NCI-H1436 treated with DMSO at 0.1 percent for 48 hours (cell line): Measurements from ENCODE around the gene WNT6.
"Not testable (repeated sequence)": the region's sequence is repeated elsewhere in the genome, so short reads cannot be mapped to it uniquely, and the experiment has no call there.

Experiments used
- DNase-seq: peaks from one replicate; lab custom pipeline; 2025; lab: John Stamatoyannopoulos, UW

Gene WNT6

DNA sequence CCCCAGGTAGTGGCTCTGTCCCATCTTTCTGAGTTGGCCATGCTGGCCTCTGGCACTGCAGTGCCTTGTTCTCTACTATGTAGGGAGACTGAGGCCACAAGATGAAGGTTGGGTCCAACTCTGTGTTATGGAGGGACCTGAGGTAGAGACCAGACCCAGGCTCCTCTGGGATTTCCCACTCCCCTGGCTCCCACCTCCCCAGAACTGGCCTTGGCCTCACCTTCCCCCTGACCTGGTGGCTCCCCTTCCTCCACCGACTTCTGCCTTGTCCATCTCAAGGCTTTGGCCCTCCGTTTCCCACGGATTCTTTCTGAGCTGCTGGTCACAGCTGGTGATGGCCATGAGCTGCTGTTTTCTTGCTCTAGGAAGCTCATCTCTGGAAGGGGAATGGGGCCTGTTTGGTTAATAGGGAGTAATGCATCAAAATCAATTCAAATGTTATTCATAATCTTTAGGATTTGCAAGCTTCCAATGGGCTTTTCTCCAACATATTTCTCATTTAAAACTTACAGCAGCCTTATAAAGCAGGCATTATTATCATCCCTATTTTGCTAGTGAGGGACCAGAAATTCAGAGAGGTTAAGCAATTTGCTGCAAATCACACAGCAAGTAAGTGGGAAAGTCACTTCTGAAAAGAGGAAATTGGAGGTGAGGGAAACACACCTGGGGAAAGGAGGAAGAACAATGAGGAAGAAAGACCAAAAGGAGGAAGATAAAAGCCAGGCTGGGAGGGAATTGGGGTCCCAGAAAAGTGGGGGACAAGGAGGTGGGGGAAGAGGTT is 28.9 kb upstream of the WNT6 start:
- DNase-seq = no peak

GRCh38 chr2:218831378-218831990 is 28.1 kb upstream of the WNT6 start, which contains the start of gene PRKAG3:
Gene PRKAG3 (minus strand): TSS chr2:218831803.
- no peak for DNase-seq

DNA sequence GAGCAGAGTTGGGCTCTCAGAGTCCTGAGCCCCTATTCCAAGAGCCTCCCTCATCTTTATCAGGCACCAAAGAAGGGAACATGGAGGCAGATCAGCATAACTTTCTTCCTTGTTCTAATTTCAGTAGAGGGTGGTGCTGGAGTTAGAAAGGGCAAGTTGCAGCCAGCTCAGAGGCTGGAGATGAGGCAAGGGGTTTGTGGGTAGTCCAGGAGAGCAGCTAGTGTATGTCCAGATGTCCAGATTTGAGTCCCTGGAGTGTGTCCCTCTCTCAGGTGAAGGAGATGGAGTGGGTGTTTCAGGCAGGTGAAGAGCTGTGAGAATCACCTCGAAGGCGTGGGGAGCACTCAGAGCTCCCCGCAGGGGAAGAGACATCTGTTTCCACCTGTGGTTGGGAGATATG is 27.5 kb upstream of the WNT6 start:
- DNase-seq = no peak

GRCh38 chr2:218832520-218832919 is 27.1 kb upstream of the WNT6 start:
- no peak for DNase-seq

- DNase-seq = no peak
Measured at GRCh38 chr2:218833023-218833609, 26.5 kb upstream of the WNT6 start.

- DNase-seq = no peak
Measured at GRCh38 chr2:218834685-218835084, 24.9 kb upstream of the WNT6 start.

GRCh38 chr2:218837495-218837894 is 22.1 kb upstream of the WNT6 start:
- no peak for DNase-seq

DNA sequence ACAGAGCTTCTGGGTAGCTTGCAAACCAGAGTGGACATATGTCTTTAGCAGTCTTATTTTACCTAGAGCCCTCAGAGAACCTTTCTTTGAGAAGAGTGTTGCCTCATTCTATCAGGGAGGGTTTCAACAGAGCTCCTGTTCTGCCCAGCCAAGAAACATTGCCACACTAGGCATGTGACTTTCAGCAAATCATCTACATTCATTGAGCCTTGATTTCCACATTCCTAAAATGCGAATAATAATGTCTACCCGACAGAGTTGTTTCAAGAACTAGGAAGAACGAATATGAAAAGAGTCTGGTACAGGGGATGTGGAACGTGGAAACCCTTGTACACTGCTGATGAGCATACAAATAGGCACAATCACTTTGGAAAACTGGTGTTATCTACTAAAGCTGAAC is 20.2 kb upstream of the WNT6 start:
- no peak for DNase-seq

DNA sequence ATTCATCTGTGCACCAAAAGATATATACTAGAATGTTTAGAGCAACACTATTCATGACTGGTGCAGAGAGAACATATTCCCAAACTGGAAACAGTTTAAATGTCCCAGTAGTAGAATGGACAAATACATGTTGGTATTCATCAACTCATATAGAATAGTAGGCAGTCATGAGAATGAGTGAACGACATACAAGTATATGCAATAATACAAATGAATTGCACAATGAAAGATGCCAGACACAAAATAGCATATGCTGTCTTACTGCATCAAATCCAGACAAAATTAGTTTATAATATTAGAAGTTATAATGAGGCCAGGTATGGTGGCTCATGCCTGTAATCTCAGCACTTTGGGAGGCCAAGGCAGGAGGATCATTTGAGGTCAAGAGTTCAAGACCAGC is 19.7 kb upstream of the WNT6 start:
- no peak for DNase-seq

GRCh38 chr2:218844334-218844733 is 15.3 kb upstream of the WNT6 start:
- DNase-seq = not testable (repeated sequence)

DNA sequence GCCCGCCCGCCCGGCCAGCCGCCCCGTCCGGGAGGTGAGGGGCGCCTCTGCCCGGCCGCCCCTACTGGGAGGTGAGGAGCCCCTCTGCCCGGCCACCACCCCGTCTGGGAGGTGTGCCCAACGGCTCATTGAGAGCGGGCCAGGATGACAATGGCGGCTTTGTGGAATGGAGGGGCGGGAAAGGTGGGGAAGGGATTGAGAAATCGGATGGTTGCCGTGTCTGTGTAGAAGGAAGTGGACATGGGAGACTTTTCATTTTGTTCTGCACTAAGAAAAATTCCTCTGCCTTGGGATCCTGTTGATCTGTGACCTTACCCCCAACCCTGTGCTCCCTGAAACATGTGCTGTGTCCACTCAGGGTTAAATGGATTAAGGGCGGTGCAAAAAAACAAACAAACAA is 12.6 kb upstream of the WNT6 start:
- DNase-seq = not testable (repeated sequence)

- no peak for DNase-seq
Measured at GRCh38 chr2:218849721-218850120, 9.9 kb upstream of the WNT6 start.

DNA sequence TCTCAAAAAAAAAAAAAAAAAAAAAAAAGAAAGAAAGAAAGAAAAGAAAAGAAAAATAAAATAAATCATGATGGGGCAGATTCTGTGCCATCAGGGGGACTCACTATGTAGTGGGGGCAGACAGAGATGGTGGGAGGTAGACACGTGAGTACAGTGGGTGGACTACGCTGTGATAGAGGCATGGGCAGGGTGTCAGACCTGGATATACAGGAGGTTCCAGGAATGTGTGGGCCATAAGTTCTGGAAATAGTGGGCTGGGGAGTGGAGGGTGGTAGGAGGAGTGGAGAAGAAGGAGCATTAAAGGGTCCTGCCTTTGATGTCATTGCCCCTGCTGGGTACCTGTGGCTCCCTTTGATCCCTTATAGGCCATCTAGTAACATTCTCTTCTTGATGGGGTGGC is 8.8 kb upstream of the WNT6 start:
- no peak for DNase-seq

GRCh38 chr2:218851286-218851685 is 8.3 kb upstream of the WNT6 start:
- DNase-seq = no peak

DNA sequence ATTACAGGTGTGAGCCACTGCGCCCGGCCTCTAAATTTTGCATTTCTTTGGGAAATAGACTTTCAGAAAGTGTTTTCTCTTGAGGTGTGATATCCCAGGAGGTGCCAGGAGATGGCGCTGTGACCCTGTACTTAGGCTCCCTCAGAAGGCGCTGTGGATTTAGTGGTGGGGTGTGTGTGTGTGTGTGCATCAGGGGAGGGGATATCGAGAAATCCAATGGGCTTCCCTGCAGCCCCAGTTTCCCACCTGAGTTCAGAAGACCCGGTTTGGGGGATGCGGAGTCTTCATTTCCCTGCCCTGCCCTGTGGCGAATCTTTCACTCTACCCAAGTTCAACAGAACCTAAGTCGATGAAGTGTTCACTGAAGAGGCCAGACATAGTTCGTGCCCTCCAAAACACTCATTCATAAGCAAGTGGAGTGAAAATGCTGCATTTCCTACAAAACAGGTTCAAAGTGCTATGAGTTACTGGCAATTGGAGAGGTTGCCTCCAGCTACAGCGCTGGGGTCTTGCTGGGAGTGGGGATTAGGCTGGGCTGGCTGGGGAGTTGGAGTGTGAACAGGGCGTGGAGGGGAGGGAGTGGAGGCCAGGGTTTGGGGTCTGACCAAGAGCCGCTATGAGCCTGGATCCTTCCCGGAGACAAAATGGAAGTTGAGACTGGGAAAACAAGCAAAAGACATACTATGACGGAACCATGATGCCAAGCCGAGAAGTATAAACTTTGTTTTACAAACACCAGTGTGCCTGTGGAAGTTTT is 6.5 kb upstream of the WNT6 start:
- no peak for DNase-seq

DNA sequence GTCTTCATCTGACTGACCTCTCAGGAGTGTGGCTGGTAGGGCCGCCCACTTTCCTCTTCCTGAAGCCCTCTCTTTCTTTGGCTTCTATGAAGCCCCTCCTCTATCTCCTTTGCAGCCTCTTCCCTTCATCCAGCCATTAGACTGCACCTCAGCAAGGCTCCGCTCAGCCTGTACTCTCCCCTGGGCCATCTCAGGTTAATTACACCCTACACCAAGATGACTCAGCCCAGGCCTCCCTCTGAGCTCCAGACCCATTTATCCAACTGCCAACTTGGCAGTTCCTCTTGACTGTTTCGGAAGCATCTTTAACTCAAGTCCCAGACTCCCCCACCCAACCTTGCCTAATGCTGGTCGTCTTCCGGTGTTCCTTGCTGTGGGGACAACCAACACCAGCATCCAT is 5.8 kb upstream of the WNT6 start:
- DNase-seq = no peak

DNA sequence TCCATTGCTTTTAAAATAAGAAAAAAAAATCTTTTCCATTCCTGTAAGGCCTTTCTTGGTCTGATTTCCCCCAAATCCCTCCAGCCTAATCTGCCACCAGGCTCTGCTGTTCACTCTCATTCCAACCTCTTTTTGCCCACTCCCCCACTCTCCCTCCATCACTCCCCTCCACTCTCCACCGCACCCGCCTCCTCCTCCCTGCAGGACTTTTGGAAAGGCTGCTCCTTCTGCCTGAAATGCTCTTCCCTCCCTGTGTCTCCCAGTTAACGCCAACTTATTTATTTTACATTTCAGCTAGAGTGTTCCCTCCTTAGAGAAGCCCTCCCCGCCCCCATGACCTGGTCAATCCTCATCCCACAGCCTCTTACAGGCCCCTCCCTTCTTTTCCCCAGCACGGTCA is 4.7 kb upstream of the WNT6 start:
- no peak for DNase-seq

- no peak for DNase-seq
Measured at GRCh38 chr2:218855305-218856166, 4.1 kb upstream of the WNT6 start.

DNA sequence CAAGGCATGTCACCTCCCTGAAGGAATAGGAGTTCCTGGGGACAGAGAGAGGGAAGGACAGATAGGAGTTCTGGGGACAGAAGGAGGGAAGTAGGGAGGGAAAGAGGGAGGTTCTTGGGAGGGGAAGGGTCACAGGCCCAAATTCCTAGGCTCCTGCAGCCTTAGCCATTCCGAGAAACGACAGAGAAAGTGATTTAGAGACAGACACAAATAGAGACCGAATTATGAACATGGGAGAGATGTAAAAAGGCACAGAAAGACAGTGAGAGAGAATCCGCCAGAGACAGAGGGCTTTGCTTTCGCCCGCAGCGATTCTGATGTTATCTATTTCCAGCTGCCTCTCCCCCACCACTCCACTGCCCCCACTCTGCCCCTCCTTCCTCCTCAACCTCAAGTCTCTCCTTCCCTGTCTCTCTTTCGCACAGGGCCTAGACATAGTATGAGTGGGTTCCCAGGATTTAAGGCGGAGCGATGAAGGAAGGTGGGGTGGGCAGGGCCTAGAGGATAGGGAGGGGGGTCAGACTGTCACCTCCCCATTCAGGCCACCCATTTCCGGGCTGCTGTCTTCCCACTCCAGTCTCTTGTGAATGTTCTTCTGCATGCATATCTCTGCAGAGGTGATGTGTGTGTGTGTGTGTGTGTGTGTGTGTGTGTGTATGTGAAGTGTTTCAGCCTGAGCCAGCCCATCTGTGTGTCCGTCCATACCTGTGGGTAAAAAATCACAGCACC is 3.3 kb upstream of the WNT6 start:
- DNase-seq = no peak

DNA sequence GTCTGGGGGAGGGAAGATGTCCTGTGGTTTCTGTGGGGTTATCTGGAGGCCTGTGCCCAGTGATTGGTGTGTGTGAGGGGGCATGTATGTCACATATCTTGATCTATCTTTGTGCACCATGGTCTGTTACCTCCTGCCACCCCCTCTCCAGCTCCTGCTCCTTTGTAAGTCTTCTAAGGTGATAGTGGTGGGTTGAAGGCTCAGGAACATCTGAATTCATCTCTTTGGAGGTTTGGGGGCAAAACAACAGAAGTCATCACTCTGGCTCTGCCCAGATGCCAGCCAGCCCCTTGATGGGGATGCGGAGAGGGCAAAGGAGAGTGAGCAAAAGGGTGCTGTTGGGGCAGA is 2.7 kb upstream of the WNT6 start:
- DNase-seq = no peak
